Mucosa of stomach (tissue), 1 donor: ENCODE data around the gene SPINT1.

Source experiments
- H3K27me3 ChIP-seq: one replicate; pipeline ENCODE4 v1.7.0; 2013; ENCODE audit warnings: mild to moderate bottlenecking, low read length; ENCODE audit not compliant: control insufficient read depth, insufficient read depth
- H3K36me3 ChIP-seq: one replicate; pipeline ENCODE4 v1.7.0; 2013; ENCODE audit warnings: low read length; ENCODE audit not compliant: control insufficient read depth, insufficient read depth
- H3K4me1 ChIP-seq: one replicate; pipeline ENCODE4 v1.7.0; 2013; ENCODE audit warnings: mild to moderate bottlenecking, low read length; ENCODE audit not compliant: control insufficient read depth, insufficient read depth
- H3K4me3 ChIP-seq: one replicate; pipeline ENCODE4 v1.7.0; 2013; ENCODE audit warnings: low read length
- H3K9ac ChIP-seq: one replicate; pipeline ENCODE4 v1.7.0; 2013; ENCODE audit warnings: mild to moderate bottlenecking, low read length, moderate library complexity
- H3K9me3 ChIP-seq: one replicate; pipeline ENCODE4 v1.7.0; 2013; ENCODE audit warnings: mild to moderate bottlenecking, low read length, moderate library complexity; ENCODE audit not compliant: control insufficient read depth
- donor health status: Pancreatic carcinoma.

Gene SPINT1

DNA sequence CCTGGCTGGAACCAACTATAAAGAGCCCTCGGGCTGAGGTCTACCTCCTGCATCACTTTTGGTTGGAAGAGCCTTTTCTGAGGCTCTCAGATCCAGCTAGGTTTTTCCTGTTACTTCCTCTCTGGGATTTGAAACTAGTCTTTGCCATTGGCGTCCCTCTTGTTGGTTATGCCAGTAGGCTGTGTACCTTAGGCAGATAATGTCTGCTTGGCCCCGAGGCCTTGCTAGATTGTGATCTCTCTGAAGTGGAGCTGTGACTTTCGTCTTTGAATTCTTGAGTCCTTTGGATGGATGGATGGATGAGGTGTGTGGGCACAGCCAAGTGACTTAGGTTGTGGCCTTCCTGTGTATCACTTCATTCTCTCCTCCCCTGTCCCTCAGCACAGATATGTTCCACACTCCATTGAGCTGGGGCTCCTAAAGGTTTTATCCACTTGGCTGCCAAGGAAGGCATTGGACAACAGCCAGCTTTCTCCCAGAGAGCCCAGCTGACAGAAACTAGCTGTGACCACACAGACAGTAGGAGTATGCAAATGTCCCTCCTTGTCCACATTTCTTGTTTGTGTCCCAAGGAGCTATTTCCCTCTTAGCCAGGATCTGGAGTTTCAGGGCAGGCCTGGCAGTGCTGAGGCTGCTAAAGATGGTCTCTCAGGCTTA is 28.7 kb upstream of the SPINT1 start:
- Histone ChIP-seq H3K9ac (no peak overlapping the region), H3K9me3 (no peaks in the 10 kb centered on the region), H3K4me1 (no peaks in the 10 kb centered on the region), H3K27me3 (no peaks in the 10 kb centered on the region), H3K4me3 (no peak overlapping the region), H3K36me3 (peaks cover 9% of the 10 kb centered on the region)

DNA sequence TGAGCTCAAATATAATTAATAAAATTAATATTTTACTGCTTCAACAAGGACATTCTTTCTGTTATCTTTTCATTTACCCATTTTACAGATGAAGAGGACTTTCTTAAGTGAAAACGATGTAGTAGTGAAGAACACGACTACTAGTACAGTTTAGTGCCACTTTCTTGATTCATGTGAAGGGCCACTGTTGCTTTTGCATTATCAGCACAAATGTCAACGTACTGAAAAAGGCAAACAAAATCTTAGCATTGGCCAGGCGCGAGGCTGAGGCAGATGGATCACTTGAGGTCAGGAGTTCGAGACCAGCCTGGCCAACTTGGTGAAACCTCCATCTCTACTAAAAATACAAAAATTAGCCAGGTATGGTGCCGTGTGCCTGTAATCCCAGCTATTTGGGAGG is 24.8 kb upstream of the SPINT1 start:
- H3K36me3 ChIP-seq, result peaks cover 2% of the 10 kb centered on the region
- H3K27me3 ChIP-seq, result no peaks in the 10 kb centered on the region
- no peak overlapping the region for H3K4me3 ChIP-seq
- no peaks in the 10 kb centered on the region for H3K9me3 ChIP-seq
- H3K9ac ChIP-seq, result no peak overlapping the region
- H3K4me1 ChIP-seq, result no peaks in the 10 kb centered on the region

DNA sequence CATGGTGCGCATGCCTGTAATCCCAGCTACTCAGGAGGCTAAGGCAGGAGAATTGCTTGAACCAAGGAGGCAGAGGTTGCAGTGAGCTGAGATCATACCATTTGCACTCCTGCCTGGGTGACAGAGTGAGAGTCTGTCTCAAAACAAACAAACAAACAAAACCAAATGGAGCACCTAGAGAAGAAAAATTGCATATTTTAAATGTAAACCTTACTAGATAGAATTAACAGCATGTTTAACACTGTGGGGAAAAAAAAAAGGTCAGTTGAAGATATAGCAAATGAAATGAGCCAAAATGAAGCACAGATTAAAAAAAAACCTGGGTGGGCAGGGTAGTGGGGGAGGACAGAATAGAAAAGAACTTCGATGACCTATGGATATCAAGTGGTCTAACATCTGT is 22.7 kb upstream of the SPINT1 start:
- no peaks in the 10 kb centered on the region for H3K9me3 ChIP-seq
- H3K36me3 ChIP-seq, result no peaks in the 10 kb centered on the region
- no peak overlapping the region for H3K4me3 ChIP-seq
- no peak overlapping the region for H3K9ac ChIP-seq
- peaks cover 11% of the 10 kb centered on the region for H3K4me1 ChIP-seq
- no peaks in the 10 kb centered on the region for H3K27me3 ChIP-seq

DNA sequence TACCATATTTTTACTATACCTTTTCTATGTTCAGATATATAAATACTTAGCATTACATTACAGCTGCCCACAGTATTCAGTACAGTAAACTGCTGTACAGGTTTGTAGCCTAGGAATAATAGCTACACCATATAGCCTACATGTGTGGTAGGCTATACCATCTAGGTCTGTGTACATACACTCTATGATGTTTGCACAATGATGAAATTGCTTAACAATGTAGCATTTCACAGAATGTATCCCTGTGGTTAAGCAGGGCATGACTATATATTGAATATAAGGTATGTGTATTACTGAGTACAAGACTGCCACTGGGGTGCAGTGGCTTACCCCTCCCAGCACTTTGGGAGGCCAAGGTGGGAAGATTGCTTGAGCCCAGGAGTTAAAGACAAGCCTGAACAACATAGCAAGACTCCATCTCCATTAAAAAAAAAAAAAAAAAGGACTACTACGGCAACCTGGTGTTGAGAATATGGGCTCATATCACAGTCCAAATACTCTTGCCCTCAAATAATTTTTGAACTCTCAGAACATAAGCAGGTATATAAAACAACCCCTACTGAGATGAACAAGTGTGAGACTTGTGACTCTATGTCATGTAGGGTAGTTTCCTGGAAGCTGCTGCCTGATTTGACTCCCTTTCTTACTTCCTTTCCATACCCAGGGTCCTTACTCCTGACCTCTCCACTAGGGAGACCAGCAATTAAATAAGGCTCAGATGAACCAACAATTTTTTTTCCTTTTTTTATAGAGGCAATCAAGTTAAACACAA is 20.1 kb upstream of the SPINT1 start:
- peaks cover 23% of the 10 kb centered on the region for H3K4me1 ChIP-seq
- no peak overlapping the region for H3K9ac ChIP-seq
- no peaks in the 10 kb centered on the region for H3K36me3 ChIP-seq
- no peaks in the 10 kb centered on the region for H3K27me3 ChIP-seq
- H3K9me3 ChIP-seq, result no peaks in the 10 kb centered on the region
- H3K4me3 ChIP-seq, result no peak overlapping the region

DNA sequence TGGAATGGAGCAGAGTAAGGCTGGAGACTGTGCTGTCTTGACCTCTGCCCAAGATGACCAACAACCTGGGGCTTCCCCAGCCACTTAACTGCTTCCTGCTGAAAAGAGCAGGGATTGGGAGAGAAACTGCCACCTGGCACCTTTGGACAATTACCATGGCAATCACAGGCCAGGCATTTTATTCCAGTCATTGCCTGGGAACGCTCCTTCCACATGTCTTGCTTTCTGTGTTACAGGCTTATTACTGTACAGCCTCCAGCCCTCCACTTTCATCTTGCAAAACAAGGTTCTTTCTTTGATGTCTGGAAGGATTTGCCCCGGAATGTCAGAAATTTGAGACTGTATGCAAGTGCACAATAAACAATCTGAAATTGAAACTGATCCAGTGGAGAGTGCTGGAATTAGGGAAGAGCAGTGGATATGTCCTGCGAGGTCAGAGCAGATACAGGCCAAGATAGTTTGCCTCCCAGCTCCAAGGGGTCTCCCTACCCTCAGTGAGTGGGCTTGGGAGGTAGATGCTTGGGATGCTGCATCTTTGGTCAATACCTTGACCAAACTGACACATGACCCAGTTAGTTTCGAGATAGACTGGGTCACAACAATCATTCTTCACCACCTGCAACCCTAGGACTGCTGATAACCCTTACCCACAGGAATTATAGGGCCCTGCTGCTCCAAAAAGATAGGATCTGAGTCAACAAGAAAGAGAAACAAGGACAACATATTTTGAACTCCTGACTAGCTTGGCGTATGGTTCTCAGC is 18.0 kb upstream of the SPINT1 start:
- Histone ChIP-seq H3K36me3 (no peaks in the 10 kb centered on the region), H3K27me3 (no peaks in the 10 kb centered on the region), H3K9me3 (no peaks in the 10 kb centered on the region), H3K9ac (peak overlapping the region; percentile 6), H3K4me1 (peaks cover 29% of the 10 kb centered on the region), H3K4me3 (no peak overlapping the region)

DNA sequence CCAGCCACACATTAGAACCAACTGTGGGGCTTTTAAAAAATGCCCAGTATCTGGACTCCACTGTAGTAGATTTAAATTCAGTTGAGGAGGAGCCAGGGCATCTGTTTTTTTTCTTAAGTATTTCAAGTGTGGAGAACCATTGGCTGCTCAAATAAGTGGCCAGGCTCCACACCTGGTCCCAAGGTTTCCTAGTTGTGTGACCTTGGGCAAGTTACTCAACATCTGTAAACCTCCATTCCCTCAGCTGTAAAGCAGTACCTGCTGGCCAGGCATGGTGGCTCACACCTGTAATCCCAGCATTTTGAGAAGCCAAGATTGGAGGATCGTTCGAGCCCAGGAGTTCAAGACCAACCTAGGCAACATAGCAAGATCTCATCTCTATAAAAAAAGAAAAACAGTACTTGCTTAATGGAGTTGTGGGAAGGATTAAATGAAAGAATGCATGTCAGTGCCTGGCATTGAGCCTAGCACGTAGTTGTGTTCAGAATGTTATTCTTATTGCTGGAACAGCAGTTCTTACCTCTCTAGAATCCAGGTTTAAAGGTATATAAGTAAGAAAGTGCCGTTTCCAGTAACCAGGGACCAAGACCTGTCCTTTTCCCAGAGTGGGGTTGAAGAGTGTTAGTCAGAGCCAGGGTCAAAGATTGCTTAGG is 17.3 kb upstream of the SPINT1 start:
- Histone ChIP-seq H3K4me1 (peaks cover 29% of the 10 kb centered on the region), H3K9ac (no peak overlapping the region), H3K9me3 (no peaks in the 10 kb centered on the region), H3K4me3 (no peak overlapping the region), H3K36me3 (no peaks in the 10 kb centered on the region), H3K27me3 (no peaks in the 10 kb centered on the region)

DNA sequence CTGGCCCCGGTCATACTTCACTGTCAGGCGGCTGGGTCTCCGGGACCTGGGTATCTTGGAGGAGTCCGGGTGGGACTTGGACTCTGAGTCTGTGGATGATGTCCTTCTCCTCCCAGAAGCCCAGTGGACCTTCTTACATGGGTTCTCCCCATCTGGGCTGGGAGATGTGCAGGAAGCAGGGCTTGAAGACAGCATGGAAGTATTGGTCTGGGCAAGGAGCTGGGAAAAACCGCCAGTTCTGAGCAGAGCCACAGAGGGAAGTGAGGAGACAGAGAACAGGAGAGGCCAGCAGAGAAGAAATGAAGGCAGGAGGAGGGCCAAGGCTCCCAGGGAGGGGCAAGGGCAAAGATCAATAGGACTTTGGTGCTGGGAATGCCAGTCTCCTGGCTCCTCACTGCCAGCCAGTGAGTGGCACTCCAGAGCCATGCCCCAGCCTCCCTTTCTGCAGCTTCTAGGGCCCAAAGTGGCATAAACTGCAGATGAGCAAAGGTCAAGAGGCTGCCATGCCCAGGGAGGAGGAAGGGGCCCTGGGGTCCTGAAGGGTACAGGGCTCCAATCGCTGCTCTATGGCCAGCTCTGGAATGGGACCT is 15.3 kb upstream of the SPINT1 start, which contains the start of gene PPP1R14D:
Gene PPP1R14D, minus strand, starts transcription at position 262 of the 590 bp plus-strand sequence. Its CDS starts 67 bp downstream, at position 195.
- Histone ChIP-seq H3K27me3 (no peaks in the 10 kb centered on the region), H3K9me3 (no peaks in the 10 kb centered on the region), H3K9ac (peak within 1 kb of the TSS; percentile 1), H3K4me3 (no peak within 1 kb of the TSS), H3K36me3 (no peaks in the 10 kb centered on the region), H3K4me1 (peaks cover 29% of the 10 kb centered on the region)

DNA sequence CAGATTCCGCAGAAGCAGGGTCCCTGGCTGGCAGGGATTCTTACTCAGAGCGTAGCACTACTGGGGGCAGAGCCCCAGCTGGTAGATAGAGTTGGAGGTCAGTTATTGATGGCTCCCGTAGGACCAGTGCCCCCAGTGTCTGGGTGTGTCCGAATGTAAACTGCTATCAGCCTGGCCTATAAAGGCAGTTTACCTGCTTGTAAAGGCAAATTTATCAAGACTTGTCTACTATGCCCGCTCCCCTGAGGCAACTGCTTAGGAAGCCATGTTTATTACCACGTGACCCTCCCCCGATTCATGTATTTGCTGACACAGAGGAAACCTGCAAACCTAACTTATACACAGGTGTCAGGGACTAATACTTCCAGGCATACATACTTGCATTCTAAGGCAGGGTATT is 14.7 kb upstream of the SPINT1 start:
- H3K9ac ChIP-seq, result no peak overlapping the region
- H3K27me3 ChIP-seq, result no peaks in the 10 kb centered on the region

DNA sequence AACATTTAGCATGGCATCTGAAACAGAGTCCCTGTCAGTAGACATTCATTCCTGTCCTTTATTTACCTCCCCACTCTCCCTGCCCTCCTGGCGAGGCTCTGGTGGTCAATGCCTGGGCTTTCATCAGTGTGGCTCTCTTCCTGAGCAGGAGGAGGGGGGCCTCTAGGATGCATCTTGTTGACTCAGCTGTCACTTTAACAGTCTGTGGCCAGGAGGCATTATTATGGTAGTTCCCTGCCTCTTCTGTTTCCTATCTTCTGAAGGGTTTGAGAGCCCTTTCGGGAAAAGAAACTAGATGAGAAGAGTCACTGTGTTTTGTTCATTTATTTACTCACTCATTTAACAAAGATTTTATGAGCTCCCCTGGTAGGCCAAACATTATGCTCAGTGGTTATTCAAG is 13.0 kb upstream of the SPINT1 start:
- Histone ChIP-seq H3K27me3 (no peaks in the 10 kb centered on the region), H3K9me3 (no peaks in the 10 kb centered on the region), H3K4me1 (peaks cover 21% of the 10 kb centered on the region), H3K9ac (no peak overlapping the region), H3K36me3 (no peaks in the 10 kb centered on the region), H3K4me3 (no peak overlapping the region)

More for the DNA sequence above, 14.7 kb upstream of the SPINT1 start:
- H3K4me1 ChIP-seq, result peaks cover 29% of the 10 kb centered on the region
- H3K9me3 ChIP-seq, result no peaks in the 10 kb centered on the region
- H3K36me3 ChIP-seq, result no peaks in the 10 kb centered on the region
- H3K4me3 ChIP-seq, result no peak overlapping the region

DNA sequence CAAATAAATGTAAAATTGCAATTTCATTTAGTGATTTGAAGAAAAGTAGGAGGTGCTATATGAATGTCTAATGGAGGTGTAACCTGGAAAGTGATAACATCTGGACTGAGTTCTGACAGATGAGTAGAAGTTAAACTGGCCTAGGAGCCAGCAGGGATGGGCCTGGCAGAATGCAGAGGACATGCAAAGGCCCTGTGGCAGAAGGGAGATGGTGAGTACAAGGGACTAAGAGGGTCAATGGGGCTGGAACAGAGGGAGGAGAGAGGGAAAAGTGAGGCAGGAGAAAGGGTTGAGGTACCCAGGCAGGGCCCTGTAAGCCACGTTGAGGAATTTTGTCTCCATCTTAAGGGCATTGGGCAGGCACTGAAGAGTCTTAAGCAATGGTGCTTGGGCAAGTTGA is 12.0 kb upstream of the SPINT1 start:
- H3K9me3 ChIP-seq, result no peaks in the 10 kb centered on the region
- no peak overlapping the region for H3K4me3 ChIP-seq
- H3K36me3 ChIP-seq, result no peaks in the 10 kb centered on the region
- H3K27me3 ChIP-seq, result no peaks in the 10 kb centered on the region
- H3K9ac ChIP-seq, result no peak overlapping the region
- peaks cover 12% of the 10 kb centered on the region for H3K4me1 ChIP-seq

DNA sequence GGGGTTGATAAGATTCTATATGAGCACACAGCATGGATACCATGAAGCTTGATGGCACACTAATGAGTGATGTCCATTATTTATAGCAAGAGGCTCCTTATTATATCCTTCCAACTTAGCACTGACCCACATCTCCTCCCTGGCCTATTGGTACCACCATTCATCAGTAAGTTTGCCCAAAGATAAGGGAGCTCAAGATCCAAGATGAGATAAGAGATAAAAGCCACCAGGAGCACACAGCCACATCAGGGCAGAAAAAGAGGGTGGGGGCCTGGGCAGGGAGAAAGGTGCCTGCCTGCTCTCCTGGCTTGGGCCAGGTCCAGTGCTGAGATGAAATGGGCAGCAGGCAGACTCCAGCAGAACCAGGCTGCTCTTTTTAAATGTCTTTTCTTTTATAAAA is 10.9 kb upstream of the SPINT1 start:
- H3K36me3 ChIP-seq, result no peaks in the 10 kb centered on the region
- peaks cover 12% of the 10 kb centered on the region for H3K4me1 ChIP-seq
- no peaks in the 10 kb centered on the region for H3K9me3 ChIP-seq
- H3K9ac ChIP-seq, result no peak overlapping the region
- no peaks in the 10 kb centered on the region for H3K27me3 ChIP-seq
- no peak overlapping the region for H3K4me3 ChIP-seq
